NCI-H1092 treated with DMSO at 0.1 percent for 48 hours (cell line): Measurements from ENCODE around the gene PLEKHM1.
"Not testable (repeated sequence)": the region's sequence is repeated elsewhere in the genome, so short reads cannot be mapped to it uniquely, and the experiment has no call there.

Experiments used
- DNase-seq: peaks from one replicate; lab custom pipeline; 2025; lab: John Stamatoyannopoulos, UW

PLEKHM1 gene

DNA sequence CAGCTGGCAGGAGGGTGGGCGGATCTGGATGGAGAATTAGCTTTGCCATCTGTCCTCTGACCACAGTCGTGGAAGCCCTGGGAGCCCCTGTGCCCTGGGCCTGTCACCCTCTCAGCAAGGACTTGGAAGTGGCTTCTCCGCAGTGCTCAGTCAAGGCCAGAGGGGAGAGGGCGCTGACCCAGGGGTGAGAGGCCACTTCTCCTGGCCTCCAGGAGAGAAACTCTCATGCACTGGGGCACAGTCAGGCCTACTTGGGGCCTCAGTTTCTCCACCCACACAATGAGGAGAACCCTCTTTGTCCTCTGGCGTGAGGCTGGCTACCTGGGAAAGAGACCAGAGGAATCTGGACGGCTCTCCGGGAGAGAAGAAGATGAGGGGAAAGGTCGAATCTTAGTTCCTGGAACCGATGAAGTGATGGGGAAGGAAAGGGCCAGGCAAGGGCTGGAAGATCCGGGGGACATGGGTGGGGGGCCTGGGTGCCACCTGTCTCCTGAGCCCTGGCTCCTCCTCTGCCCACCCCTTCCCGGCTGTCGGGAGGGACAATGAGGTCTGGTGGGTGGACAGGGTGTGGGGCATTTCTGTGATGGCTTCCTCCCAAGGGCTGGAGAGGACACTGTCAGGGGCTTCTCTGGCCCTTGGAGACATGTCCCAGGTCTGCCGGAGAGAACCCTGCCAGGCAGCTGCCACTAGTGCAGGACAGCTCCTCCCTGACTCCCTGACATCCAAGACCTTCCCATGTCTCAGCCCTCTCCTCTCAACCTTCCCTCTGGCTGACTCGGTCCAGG lies 48.8 kb downstream of the PLEKHM1 start:
- DNase-seq: no peak

GRCh38 chr17:45440839-45441515 lies 49.5 kb downstream of the PLEKHM1 start:
- not testable (repeated sequence) for DNase-seq

DNA sequence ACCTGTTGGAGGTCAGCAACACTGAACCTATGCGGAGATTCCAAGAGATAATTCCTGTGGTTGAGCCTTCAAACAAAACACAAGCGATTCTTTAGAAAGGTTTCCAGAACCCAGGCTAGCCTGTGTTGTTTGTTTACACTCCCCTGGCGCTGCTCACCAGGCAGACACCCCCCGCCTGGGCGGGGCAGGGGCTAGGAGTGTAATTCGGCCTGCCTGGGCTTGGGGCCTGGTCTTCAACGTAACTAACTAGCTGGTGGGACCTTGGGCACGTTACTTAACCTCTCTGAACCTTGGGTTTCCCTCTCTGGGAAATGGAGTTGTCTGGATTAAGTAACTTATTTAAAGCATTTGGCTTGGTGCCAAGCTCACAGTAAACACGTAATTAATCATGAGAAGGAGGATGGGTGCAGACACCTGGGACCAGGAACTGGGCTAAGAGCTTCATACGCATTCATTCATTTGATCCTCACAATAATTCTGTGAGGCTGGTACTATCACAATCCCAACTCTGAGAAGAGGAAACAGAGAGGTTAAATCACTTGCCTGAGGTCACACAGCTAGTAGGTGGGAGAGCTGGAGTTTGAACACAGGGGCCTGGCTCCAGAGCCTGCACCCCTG lies 50.3 kb downstream of the PLEKHM1 start:
- DNase-seq: no peak

GRCh38 chr17:45438931-45439610 lies 51.5 kb downstream of the PLEKHM1 start:
- DNase-seq: no peak

DNA sequence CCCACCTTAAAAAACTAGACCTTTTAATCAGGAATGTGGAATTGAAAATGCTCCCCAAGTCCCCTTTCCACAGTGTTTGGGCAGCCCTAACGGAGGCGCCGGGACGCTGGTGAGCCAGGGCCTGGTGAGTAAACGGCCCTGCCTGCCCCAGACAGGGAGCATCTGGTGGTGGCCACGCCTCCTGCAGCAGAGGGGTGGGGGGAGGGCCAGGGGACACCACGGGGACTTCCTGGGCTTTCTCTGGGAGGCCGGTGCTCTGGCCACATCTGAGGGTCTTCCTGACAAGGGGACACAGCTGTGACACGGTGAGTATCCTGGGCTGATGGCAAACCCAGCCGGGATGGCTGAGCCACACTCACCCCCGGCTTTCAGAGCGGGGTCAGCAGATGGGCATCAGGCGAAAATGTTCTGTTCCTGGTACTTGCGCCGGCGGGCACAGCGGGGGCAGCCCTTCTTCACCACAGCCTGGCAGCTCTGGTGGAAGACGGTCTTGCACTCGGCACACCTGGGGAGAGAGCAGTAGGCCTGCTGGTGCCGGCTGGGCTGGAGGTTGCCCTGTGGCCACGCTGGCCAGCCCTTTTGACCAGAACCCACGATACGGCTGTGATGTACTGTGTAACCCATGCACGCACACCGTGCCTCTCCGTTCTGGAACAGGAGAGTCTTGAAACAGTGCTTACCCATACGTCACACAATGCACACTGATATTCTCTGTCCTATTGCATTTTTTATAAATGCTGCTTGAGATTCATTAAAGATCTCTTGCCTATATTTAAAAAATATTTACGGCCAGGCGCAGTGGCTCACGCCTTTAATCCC lies 52.8 kb downstream of the PLEKHM1 start:
- DNase-seq: no peak

- DNase-seq: no peak
These were observed 53.7 kb downstream of the PLEKHM1 start for GRCh38 chr17:45436625-45437464.

GRCh38 chr17:45436161-45436560 lies 54.4 kb downstream of the PLEKHM1 start:
- no peak for DNase-seq

DNA sequence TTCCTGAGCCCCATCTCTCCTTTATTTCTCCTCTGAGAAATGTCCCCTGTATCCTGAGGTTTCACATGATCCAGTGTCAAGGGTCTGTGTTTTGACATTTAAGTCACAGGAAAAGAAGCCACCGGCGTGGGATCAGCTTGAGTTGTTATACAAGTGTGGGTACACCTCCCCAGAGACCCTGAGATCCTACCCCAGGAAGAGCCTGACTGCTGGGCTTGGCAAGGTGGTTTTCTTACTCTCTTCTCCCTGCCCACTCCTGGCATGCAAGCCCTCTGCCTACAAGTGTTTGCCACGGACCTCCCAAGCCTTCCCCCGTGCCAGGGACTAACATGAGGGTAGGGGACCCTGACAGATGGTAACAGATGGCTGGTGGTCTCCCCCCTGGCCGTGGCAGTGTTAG lies 55.0 kb downstream of the PLEKHM1 start:
- no peak for DNase-seq

- no peak for DNase-seq
These were observed 57.4 kb downstream of the PLEKHM1 start for GRCh38 chr17:45433159-45433535.

- DNase-seq: no peak
These were observed 57.9 kb downstream of the PLEKHM1 start, which contains the start of gene ARHGAP27 for GRCh38 chr17:45432405-45433158. ARHGAP27 (minus strand) TSS chr17:45432870; CDS start chr17:45430279, 2,591 bp downstream.

DNA sequence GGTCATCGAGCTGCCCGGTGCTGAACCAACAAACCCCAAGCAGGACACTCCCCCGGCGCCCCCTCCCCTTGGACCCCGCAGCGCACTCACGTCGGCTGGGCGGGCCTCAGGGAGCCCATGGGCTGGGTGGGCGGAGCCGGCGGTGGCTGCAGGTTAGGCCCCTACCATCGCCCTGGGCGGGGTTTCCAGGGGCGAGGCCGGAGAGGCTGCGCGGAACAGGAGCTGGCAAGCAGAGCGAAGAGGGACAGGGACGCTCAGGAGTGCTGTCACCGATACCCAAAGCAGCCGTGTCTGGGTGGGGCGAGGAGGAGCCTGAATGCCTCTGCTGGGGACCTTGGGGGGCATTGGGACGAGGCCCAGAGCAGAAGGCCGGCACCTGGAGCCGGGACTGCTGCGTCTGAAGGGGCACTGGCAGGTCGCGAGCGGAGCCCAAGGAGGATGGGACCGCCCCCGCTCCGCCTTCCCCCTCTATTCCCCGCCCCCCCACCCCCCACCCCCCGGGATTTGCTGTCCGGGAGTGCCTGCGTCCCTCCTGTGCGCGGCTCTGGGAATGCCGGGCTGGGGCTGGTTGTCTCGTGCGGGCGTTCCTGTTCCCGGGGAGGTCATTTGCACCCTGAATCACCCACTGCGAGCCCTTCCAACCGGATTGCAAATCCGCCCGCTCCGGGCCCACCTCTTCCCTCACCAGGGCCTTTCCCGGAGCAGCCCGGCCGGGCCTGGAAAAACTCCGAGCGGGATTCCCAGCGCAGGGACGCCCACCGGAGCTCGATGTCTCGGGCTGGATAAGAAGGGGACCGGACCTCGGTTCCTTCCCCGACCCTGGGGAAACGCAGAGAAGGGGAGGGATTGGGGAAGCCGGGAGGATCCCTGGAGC lies 58.8 kb downstream of the PLEKHM1 start:
- DNase-seq: peak; percentile 22

- no peak for DNase-seq
These were observed 59.6 kb downstream of the PLEKHM1 start for GRCh38 chr17:45430738-45431530.

DNA sequence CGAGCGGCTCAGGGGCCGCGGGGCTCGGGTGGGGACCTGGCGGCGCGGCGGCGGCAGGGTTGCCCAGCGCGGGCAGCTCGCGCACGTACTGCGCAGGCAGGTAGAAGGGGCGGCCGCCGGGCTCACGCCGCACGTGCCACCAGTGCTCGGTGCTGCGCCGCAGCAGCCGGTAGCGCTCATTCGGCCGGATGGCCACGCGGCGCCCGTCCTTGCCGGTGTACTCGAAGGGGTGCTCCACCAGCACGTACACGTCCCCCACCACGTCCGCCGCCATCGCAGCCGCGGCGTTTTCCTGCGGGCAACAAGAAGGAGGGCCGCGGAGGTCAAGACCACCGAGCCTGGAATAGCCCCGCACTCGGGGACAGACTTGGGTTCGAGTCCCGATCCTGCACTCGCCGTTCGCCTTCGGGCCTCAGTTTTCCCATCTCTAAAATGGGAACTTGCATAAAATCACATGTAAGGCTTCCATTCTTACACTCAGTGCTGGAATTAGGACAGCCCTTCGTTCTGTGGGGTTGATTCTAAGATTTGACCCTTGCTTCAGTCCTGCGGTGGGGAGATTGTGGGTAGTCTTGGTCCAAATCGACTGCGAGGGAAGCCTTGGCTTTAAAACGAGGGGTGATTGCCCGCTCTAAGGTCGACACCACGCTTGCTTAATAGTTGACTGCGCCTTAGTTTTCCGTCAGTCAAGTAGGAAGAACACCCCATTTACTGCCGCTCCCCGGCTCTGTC lies 60.3 kb downstream of the PLEKHM1 start:
- no peak for DNase-seq

GRCh38 chr17:45429339-45430005 lies 61.0 kb downstream of the PLEKHM1 start:
- peak; percentile 7 for DNase-seq

GRCh38 chr17:45428931-45429338 lies 61.6 kb downstream of the PLEKHM1 start:
- no peak for DNase-seq

- peak; percentile 75 for DNase-seq
These were observed 62.4 kb downstream of the PLEKHM1 start for GRCh38 chr17:45428050-45428617.
